GM21423 (cell line): Measurements from ENCODE around the gene SNX32.

ENCODE experiments used
- ATAC-seq: cut with Tn5 transposase; IDR thresholded peaks from one replicate; pipeline ENCODE4 v1.9.1; 2021; ENCODE audit warnings: mild to moderate bottlenecking, moderate library complexity; ENCODE audit not compliant: unreplicated experiment

The SNX32 gene

DNA sequence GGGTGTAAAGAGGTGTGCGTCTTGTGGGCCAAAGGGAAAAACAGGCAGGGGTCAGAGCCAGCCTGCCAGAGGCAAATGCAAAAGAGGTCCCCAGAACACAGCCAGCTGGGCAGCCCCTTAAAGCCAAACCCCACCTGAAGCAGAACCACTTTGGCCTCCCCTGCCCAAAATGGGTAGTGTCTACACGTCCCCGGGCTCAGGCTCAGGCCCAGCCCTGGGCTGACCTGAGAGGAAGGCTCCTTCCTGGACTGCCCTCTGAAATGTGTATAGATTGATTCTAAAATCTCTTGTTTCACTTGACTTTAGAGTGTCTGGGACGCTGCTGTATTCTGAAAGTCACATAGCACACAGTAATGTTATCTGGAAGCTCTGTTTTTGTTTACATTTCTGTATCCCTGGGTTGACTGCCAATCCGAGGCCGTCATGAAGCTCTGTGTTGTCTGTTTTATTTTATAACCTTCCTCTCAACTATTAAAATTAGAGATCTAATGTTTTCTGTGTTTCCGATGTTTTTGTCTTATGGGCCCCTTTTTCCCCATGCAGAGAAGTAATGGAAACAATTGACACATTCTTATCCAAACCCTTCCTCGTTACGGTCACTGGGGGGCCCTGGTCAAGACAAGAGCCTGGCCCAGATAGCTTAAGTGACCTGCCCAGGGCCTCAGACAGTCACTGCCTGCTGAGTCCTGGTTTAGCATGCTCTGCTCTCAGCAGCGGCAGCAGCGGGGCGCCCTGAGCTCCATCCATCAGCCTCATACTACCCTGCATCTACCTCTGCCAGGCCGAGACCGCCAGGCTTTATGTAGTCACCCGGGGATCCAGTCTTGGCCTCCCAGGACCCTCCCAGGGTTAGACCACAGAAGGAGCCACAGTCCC, 36.8 kb upstream of the SNX32 start:
- ATAC-seq: no peak

DNA sequence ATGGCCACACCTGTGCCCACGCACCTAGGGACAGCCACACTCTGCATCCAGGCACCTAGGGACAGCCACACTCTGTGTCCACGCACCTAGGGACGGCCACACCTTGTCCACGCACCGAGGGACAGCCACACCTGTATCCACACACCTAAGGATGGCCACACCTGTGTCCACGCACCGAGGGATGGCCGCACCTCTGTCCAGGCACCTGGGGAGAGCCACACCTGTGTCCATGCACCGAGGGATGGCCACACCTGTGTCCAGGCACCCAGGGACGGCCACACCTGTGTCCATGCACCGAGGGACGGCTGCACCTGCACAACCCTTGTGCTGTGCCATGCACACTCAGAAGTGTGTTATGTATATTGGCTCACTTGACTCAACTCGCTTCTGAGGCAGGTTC, 36.1 kb upstream of the SNX32 start:
- ATAC-seq: no peak

DNA sequence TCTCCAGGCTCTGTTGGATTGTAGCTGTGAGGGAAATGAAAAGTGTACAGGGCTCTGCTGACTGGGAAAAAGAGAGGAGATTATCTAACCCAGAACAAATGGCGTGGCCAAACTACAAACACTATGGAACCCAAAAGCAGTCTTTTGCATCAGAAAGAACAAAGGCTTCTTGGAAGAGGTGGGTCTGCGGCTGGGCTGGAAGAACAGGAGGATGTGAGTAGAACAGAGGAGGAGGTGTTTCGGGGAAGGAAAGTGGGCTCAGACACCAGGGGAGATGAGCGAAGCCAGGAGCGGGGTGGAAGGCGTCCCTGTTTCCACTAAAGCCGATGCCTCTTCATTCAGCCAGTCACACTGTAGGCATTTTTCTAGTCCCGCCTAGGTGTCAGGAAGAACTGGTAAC, 34.9 kb upstream of the SNX32 start:
- ATAC-seq: no peak

DNA sequence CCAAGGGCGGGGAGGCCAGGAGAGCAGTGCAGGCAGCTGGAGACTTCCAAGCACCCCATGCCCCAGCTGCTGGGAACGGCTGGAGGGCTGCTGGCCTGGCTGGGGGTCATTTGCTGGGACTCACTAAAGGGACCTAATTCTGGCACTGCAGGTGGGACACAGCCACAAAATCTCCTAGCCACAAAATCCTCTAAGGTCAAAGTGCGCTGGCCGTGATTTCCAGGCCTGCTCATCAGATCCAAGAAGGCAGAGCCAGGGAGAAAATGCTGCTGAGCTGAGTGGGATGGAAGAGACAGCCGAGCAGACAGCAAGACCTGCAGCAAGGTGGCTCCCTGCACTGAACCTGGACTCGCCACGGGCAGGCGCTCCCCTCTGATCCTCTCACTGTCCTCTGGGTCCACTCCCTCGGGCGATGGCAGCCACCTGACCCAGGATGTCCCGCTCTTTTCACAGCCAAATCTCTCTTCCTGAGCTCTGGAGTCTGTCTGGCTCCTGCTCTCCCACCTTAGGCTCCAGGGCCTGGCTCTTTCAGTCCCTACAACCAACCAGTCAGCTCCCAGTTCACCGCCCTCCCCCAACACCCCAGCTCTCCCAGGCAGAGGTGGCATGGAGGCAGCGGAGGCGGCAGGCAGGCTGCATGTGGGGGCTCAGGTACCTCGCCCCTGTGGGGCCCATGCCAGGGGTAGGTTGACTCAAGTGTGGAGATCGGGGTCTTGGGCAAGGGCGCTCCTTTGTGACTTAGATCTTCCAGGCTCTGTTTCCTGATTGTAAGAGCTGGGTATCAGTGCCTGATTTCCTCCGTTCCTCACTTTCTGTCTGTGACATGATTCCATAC, 32.4 kb upstream of the SNX32 start:
- no peak for ATAC-seq

DNA sequence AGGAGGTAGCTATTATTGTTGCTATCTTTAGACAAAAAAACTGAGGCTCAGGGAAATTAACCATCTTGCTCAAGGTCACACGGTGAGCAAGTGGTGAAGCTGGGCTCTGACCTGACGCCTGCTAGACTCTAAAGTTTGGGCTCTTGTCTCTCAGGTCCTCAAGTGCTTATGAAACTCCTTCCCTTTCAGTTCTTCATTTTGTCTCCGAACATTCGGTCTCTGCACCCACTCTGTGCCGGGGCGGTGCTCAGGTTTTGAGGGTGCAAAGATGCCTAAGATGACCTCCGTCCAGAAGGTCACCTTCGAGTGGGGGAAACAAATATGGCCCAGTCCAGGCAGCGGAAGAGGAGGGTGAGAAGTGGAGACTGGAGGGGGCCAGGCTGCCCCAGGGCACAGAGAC, 30.9 kb upstream of the SNX32 start:
- ATAC-seq: peak; percentile 76

DNA sequence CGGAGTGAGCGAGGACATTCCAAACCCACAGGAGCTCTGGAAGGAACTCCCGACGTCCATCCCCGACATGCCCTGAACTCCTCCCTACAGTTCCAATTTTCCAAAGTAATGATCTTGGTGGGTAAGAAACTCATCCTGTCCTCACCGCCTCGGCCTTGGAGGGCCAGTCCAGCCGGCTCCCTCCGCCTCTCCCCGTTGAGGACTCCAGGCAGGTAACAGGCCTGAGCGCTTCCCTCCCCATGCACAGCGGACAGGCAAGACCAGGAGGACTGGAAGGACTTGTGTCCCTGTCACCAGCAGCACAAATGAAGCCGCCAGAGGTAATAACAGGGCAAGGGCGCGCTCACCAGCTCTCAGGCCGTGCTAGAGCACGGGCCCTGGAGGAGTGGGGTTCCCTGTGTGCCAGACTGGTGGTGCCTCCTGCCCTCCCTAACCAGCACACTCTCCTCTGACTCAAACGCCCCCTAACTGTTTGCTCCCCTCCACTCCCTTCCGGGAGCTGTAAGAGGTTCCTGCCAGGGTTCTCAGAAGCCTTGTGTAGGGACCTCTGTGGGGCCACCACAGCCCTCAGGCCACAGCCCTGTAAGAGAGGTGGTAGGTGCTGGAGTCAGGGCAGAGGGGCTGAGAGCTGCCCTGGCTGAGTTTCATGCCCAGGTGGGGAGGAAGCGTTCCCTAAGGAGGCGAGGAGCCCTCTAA, 29.8 kb upstream of the SNX32 start:
- no peak for ATAC-seq

DNA sequence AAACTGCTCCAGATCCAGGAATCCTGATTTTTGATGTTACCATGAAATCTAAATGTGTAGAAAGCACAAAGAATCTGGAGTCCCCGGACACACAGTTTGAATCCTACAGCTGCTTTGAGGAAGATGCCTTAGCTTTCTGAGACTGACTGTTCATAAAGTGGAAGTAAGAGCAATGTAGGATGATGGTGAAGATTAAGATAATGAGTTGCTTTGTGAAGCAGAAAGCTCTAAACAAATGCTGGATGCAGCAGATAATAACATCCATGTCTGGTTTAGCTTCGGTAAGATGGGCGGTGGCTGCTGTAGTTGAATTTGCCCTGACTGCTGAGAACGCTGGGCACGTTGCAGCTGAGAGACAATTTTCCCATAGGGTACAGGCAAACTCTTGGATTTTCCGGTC, 26.8 kb upstream of the SNX32 start:
- no peak for ATAC-seq

DNA sequence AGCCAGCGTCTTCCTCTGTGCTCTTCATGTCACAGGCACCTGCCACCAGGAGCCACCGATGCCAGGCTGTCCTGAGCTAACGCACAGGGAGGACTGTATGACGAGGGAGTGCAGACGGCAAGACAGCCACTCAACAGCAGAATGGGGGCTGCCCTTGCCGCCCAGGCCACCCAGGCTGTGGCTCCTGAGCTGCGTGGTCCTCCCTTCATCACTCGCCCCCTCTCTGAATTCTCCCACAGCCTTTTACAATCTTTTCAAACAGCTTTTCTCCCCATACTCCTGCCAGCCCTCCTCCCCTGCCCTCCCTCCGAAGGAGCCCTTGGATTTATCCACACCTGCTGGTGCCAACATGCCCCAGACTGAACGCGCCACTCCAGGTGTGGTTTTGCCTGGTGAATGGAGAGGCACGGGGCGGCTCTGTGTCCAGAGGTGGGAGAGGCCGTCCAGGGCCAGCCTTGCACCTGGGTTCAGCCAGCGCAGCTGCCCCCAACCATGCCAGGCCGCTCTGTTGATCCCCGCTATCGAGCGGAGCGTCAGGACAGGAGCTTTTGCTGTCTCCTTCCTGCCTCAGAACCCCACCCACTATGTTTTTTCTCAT, 24.9 kb upstream of the SNX32 start:
- no peak for ATAC-seq

DNA sequence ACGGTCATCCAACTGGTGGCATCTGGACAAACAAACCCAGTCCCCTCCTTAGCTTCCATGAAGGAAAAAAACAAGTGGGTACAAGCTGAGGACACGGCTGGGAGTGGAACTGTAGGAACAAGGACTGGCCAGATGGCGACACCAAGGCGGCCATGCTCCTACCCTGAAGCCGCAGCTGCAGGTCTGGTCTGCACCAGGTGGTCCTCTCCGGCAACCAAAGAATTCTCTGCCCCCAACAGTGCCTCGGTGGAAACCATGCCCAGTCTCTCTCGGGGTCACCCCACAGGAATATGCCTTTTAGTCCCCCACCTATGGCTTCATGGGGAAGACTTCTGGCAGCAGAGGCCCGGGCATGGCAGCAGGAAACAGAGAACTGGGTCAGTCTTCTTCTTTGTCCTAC, 24.3 kb upstream of the SNX32 start:
- no peak for ATAC-seq

DNA sequence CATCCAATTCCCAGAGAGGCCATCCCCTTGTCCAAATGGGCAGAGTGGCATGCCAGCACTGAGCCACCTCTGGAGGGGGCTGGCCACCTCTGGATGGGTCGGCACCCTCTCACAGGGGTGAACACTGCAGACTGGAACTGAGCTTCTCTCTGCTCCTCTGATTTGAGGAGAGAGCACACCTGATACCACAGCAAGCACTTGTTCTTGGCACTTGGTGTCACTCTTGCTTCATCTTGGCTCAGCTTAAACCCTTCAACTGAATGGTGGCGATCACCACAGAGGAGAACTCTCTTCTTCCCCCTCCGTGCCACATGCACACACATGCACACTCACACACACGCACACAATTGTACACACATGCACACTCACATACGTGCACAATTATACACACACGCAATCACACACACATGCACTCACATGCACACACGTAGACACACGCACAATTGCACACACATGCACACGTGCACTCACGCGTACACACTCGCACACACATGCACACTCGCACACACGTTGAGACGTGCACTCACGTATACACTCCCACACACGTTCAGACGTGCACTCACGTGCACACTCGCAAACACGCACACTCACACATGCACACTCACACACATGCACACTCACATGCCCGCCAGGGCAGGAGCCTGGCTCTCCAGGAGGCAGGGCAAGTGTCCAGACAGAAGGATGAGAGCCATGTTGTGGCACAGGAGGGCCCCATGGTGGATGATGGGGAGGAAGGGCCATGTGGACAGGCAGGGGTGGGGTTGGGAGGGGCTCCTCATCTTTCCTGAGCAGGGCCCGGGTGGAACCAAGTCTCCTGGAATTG, 23.5 kb upstream of the SNX32 start:
- ATAC-seq: no peak

DNA sequence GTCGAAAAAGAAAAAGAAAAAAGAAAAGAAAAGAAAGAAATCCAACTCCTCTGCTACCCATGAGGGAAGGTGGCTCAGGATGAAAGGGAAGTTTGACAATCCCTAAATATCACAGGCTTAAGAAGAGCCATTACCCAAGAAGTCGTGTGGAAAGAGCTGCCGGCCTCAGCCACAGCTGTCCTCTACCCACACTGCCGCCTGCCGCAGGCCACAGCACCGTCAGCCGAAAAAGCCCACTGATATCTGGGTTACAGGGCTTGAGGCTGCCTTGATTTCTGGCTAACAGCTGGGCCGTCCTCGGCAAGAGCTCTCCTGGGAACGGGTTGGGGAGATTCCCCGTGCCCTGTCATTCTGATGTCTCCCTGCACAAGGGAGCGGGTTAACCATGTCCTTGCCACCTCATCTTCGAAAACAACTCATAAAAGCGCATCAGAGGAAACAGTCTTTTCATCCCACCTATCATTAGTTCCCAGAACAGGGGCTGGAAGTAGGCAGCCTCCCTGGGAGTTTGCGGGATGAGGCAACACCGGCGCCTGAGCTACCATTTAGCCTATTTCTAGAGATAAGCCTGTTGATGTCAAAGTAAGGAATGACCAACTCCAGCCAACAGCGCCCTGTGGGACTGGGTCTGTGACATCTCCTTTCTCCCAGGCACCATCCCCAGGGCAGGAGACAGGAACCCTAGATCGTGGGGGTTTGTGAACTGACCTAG, 21.8 kb upstream of the SNX32 start:
- no peak for ATAC-seq

DNA sequence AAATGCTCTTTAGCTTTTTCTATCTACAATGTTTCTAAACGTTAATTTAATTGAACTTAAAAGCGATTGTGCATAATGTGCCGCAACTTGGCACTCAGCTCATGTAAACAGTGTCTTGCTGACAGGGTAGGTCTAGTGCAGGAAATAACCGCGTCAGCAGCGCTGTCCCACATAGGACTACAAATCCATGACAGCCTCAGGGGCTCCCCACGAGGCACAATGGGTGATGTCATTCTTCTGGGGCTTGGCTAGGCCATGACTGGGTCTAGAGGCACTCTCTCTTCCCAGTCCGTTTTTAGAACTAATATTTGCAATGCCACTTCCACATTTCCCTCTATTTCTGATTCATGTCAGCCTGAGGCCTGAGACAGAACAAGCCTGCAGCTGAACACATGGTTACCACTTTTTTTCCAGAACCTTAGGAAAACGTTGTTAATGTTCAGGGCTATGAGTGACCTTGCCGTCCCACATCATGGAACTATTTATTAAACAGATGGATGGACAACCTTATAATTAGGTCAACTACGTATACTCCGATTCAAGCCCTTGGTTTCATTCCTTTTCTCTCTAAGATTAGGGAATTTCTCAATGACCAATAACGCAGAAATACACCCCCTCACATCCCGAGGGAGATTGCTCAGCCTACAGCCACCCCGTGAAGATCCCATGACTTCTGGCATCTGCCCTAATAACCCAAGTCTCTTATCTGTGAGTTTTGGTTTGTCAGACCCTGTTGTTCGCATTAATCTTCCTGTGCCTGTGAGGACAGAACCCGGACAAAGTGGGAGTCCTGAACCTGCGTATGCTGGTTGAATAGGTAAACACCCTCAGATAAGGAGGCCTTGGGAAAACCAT, 19.4 kb upstream of the SNX32 start:
- ATAC-seq: no peak

DNA sequence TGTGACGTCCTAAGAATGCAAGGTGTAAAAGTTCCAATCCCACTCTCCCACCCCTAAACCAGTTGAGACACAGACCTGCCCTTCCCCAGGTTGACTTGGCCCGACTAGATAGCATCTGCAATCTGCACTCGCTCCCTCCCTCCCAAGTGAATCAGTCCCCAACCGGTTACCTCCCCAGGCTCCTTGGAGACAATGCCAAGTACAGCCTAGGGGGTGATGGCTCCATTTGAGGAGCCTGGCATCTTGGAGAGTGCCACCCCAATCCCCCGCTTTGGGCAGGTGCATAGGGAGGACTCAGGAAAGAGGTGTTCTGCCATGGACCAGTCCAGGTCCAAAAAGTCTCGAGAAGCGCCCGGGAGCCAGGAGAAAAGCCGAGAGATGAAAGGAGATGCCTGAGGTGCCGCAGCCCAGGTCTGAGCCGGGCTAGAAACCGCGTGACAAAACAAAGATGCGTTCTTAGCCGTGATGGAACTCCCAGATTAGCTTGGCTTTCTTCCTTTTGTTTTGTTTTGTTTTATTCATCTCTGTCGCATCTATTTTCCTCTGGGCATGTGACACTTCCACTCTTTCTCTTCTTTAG, 18.7 kb upstream of the SNX32 start:
- no peak for ATAC-seq

DNA sequence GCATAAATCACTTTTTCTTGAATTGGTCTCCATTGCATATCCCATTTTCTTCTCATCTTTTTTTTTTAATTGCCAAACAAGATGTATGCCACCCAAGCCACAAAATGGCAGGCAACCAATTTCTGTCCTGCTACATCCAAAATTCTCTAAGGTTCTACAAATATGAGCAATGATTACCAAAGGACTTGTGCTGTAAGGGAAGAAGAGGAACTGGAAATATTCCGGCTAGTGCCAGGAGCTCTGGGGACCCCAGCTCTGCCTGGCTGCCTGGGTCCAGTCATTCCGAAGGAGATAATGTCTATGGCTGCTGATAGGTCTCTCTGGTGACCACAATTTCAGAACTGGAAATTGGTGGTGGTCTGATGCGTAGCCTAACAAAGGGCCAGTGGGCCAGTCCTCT, 17.1 kb upstream of the SNX32 start:
- ATAC-seq: no peak

DNA sequence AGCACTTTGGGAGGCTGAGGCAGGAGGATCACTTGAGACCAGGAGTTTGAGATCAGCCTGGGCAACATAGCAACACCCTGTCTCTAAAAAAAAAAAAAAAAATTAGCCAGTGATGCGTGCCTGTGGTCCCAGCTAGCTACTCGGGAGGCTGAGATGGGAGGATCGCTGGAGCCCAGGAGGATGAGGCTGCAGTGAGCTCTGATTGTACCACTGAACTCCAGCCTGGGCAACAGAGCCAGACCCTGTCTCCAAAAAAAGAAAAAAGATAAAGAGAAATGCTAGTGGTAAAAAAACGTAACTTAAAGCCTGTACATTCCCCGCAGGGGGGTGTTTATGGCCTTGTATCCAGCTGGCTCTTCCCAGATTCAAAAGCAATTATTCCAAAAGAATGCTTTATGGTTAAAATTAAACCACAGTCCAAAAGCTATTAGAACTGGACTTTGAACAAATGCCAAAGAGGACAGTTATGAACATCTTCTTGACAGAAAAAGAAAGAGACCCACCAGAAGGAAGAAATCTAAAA, 16.4 kb upstream of the SNX32 start:
- ATAC-seq: no peak

DNA sequence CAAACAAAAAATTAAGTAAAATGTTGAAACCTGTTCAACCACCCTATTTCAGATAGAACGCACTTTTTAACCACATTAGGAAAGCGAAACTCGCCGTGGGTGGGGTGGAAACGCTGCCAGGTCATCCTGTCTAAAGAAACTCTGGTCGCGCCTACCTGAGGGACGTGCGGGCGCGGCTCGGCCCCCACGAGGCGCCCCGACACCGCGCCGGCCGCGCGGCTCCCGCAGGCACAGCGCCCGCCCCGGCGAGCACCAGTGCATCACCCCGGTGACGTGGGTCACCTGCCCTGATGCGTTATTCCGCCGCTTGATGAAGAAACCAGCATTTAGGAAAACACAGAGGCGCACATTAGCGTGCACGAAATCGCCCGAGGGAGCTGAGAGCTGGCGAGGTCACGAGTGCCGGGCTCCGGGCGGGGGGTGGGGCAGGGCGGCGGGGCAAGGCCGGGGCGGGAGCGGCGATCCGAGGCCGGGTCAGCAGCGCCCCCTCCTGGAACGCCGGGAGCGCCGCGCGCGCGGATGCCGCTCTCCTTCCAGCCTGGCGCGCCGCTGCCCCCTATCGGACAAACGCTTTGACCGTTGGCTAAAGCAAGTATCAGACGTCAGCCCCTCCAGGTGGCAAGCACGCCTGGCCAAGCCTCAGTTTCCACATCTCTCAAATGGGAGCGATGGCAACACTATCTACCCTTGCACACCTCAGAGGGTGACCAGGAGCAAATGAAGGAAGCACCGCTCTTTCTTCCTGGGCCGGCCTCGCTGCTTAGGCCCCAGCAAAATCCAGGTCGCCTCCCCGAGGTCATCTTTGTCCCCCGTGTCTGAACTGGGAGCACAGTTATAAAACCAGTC, 15.7 kb upstream of the SNX32 start:
- ATAC-seq: peak; percentile 75

DNA sequence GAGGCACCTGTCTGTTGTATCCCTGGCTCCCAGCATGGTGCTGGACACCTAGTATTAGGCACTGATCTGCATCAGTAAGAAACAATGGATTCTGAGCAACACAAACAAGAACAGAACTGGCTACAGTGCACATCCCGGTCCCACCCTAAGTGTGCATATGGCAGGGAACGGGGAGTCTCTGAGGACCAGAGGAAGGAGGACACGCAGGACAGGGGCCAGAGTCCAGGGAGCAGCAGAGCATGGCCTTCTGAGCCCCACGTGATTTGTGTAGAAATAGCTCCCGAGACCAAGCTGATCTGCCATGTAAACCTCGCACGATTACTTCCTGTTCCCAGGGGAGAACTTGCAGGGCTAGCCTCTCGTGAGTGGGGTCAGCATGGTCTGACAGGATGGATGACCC, 12.7 kb upstream of the SNX32 start:
- no peak for ATAC-seq
